WI38 (cell line): ENCODE measurements around the gene PI3.

Experiments used
- H3K4me3 ChIP-seq: 2 replicates; pipeline ENCODE4 v1.5.1; 2011; ENCODE audit warnings: low read depth, mild to moderate bottlenecking, control low read depth, low read length
- CTCF ChIP-seq: IDR thresholded peaks from 2 replicates; pipeline ENCODE4 v1.5.1; 2012; ENCODE audit warnings: low read depth, mild to moderate bottlenecking, control low read depth, low read length

The PI3 gene

GRCh38 chr20:45164906-45165305 lies 9.8 kb upstream of the PI3 start:
- no peak for TF ChIP-seq CTCF

DNA sequence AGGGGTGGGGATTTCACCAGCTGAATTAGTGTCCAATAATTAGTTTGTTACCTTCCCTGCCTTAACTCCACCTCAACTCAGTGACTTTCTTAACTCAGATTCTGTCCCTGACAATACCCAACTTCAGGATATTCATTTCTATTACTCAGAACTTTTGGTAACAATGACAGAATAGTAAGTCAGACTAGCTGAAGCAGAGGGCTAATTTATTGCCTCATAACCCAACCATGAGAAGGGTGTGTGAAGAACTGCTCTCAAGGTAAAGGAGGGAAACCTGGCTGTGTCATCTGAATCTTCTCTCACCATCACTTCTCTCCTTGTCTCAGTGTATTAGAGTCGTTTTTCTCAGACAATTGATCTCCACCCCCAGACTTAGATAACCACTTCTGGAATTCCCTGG lies 1.2 kb upstream of the PI3 start:
- no peak overlapping the region for H3K4me3 ChIP-seq
- no peak for TF ChIP-seq CTCF

More at GRCh38 chr20:45164906-45165305, 9.8 kb upstream of the PI3 start:
- H3K4me3 ChIP-seq: no peak overlapping the region

- no peak overlapping the region for H3K4me3 ChIP-seq
- no peak for TF ChIP-seq CTCF
Observed at GRCh38 chr20:45176526-45177267, 2.0 kb downstream of the PI3 start.

- H3K4me3 ChIP-seq: no peak overlapping the region
- TF ChIP-seq CTCF: no peak
Observed at GRCh38 chr20:45179166-45179565, 4.5 kb downstream of the PI3 start.

DNA sequence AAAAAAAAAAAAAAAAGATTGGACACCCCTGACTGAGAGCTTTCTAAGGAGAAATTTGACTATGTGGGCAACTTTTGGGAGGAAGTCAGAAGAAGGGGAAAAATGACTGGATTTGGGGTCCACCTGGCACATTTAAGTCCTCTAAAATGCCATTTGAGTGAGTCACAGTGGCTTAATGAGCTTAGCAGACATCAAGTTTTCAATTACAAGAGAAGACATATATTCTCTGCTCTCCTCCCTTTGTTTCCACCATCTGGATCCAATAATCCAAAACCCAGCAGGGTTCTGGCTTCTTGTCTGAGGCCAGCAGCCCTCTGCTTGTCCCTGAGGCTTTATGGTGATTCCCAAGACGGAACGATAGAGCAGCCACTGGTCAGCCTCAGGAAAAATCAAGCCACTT lies 6.9 kb downstream of the PI3 start:
- no peak for TF ChIP-seq CTCF

DNA sequence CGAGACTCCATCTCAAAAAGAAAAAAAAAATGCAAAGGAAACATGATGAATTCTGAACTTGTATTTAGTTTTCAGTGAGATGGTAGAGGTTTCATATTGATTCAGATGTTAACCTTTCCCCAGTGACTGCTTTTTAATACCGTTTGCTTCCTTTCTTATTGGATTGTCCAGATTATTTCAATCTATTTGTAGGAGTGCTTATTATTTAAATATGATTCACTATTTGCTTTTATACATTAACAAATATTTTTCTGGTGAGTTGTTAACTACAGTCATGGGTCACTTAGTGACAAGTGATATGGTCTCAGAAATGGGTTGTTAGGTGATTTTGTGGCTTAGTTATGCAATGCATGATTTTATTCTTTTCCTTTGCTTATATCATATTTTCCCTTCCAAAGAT lies 8.4 kb downstream of the PI3 start:
- no peak for TF ChIP-seq CTCF
- H3K4me3 ChIP-seq: no peak overlapping the region

More for the DNA sequence above, 6.9 kb downstream of the PI3 start:
- H3K4me3 ChIP-seq: no peak overlapping the region

DNA sequence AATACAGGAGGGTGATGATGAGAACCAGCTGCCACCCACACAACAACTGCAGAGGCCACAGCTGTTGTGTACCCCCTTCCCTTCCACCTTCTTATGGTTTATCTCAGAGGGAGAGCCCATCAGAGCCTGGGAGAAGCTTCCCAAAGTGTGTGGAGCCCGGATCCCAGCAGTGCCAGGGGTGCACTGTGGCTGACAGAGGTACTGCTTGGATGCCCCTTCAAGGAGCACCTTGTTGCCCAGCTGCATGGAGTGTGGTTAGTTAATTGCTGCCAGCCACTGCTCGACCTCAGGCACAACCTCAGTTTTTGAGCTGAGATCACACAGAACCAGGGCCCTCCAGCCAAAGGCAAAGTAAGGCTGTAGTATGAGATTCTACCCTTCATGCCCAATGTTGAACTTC lies 13.0 kb downstream of the PI3 start:
- no peak overlapping the region for H3K4me3 ChIP-seq
- no peak for TF ChIP-seq CTCF
